Hepatocyte (in vitro differentiated cells): ENCODE measurements around the gene STXBP6.

Source experiments
- EZH2 ChIP-seq: fragments of 200-600 bp; sonication (generic); IDR thresholded peaks from 2 replicates; pipeline ENCODE4 v1.6.1; 2016; ENCODE audit warnings: antibody characterized with exemption, mild to moderate bottlenecking, borderline replicate concordance
- TF ChIP-seq, protein P1 (sequence below): fragments of 200-600 bp; sonication (generic); IDR thresholded peaks from 2 replicates; pipeline ENCODE4 v1.5.1; 2016; ENCODE audit warnings: antibody characterized with exemption, mild to moderate bottlenecking; ENCODE audit not compliant: poor library complexity

DNA sequence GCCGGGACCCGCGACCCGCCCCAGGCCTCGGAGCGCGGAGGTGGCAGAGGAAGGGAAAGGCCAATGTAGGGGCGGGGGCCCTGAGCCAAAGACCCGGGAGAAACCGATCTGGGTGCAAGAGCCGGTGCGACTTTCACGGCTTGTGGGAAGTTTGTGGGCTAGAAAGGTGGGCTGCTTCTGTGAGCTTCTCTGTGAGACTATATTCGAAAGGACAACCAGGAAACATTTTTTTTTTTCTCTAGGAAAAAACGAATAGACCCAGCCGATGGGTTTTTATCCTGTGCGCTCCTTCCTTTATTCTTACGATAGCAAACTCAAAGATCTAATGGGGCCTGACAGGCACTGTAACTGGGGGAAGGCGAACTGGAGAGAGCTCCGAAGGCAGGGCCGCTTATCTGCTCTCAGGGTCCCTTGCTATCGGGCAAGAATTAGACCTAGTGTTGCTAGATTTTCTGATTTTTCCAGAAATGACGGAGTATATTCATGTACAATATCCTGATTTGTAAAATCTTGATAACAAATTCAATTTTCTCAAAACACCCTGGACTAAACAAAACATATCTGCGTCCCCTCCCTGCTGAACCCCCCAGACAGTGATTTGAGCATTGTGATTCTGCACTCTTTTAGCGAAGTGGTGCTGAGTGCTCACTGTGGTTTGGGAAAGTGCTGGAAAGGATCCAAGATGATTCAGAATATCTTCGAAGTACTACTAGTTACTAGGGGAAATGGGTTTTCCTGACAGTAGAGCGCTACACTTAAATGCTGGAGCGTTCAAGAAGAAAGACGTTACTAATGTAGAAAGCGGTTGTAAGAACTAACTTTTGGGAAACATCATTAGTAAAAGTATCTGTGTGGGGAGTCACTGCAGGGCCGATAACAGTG, 563 bp upstream of the STXBP6 start:
- TF ChIP-seq, protein P1, sequence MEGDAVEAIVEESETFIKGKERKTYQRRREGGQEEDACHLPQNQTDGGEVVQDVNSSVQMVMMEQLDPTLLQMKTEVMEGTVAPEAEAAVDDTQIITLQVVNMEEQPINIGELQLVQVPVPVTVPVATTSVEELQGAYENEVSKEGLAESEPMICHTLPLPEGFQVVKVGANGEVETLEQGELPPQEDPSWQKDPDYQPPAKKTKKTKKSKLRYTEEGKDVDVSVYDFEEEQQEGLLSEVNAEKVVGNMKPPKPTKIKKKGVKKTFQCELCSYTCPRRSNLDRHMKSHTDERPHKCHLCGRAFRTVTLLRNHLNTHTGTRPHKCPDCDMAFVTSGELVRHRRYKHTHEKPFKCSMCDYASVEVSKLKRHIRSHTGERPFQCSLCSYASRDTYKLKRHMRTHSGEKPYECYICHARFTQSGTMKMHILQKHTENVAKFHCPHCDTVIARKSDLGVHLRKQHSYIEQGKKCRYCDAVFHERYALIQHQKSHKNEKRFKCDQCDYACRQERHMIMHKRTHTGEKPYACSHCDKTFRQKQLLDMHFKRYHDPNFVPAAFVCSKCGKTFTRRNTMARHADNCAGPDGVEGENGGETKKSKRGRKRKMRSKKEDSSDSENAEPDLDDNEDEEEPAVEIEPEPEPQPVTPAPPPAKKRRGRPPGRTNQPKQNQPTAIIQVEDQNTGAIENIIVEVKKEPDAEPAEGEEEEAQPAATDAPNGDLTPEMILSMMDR, result no peak
- TF ChIP-seq EZH2, result no peak
